HFF-Myc (cell line): Measurements from ENCODE around the gene IGFBPL1.

Source experiments
- DNase-seq: peaks from one replicate; pipeline ENCODE4 v3.0.0-alpha.2; 2011; ENCODE audit warnings: low read depth; ENCODE audit errors: extremely low read depth
- H3K4me3 ChIP-seq: replicated peaks from 2 replicates; pipeline ENCODE4 v1.5.1; 2011; ENCODE audit warnings: low read depth, mild to moderate bottlenecking, control low read depth, low read length
- CTCF ChIP-seq: IDR thresholded peaks from 2 replicates; pipeline ENCODE4 v1.5.1; 2012; ENCODE audit warnings: mild to moderate bottlenecking, low read depth, low read length, control low read depth; ENCODE audit errors: missing control alignments

IGFBPL1 gene

GRCh38 chr9:38434365-38434764 is 10.1 kb upstream of the IGFBPL1 start:
- TF ChIP-seq CTCF: no peak
- H3K4me3 ChIP-seq: no peak overlapping the region
- no peak for DNase-seq

- peak; percentile 37 for TF ChIP-seq CTCF
- H3K4me3 ChIP-seq: no peak overlapping the region
- peak; percentile 7 for DNase-seq
Observed at GRCh38 chr9:38432922-38433510, 8.8 kb upstream of the IGFBPL1 start.

GRCh38 chr9:38431116-38431515 is 6.9 kb upstream of the IGFBPL1 start:
- no peak for TF ChIP-seq CTCF
- DNase-seq: no peak

GRCh38 chr9:38428062-38428461 is 3.8 kb upstream of the IGFBPL1 start:
- no peak overlapping the region for H3K4me3 ChIP-seq
- TF ChIP-seq CTCF: no peak
- no peak for DNase-seq

More at GRCh38 chr9:38431116-38431515, 6.9 kb upstream of the IGFBPL1 start:
- H3K4me3 ChIP-seq: no peak overlapping the region

- no peak overlapping the region for H3K4me3 ChIP-seq
- no peak for TF ChIP-seq CTCF
- DNase-seq: no peak
Observed at GRCh38 chr9:38424918-38425317, 664 bp upstream of the IGFBPL1 start.

GRCh38 chr9:38423273-38423972 is 831 bp downstream of the IGFBPL1 start:
- no peak for TF ChIP-seq CTCF
- DNase-seq: no peak
- H3K4me3 ChIP-seq: no peak overlapping the region
